CD14-positive monocyte (primary cell): Measurements from ENCODE around the gene ACSM2A. TPM values are rescaled to one million over a fixed set of nuclear protein-coding genes. Genes with fewer than 3 reads are reported as not detected.

ENCODE experiments used
- DNase-seq, 3 donors: peaks; one replicate each; pipeline ENCODE4 v3.0.0-alpha.2; 2011 to 2022
- H2AFZ ChIP-seq: 2 replicates; pipeline ENCODE4 v1.6.0; 2012; ENCODE audit warnings: mild to moderate bottlenecking, low read depth, low read length, inconsistent platforms; ENCODE audit not compliant: insufficient read depth, poor library complexity, severe bottlenecking
- H3K27ac ChIP-seq, 2 donors: 1 replicate in 1 of 2; 2 replicates in 1 of 2; pipeline ENCODE4 v1.5.1; 2012 to 2013; ENCODE audit warnings: low read length in 2 of 2, control low read depth in 1 of 2, inconsistent platforms in 1 of 2, low read depth in 1 of 2, mild to moderate bottlenecking in 1 of 2
- H3K27me3 ChIP-seq, 2 donors: one replicate each; pipeline versions ENCODE4 v1.6.0 to v1.6.1; 2011 to 2013; ENCODE audit warnings: low read length in 2 of 2; ENCODE audit not compliant: control insufficient read depth in 2 of 2, insufficient read depth in 2 of 2
- H3K36me3 ChIP-seq, 2 donors: replicated peaks in 1 of 2; 1 replicate in 1 of 2; 2 replicates in 1 of 2; pipeline versions ENCODE4 v1.5.1 to v1.6.1; 2012 to 2013; ENCODE audit warnings: low read length in 2 of 2, control low read depth in 1 of 2, inconsistent platforms in 1 of 2, mild to moderate bottlenecking in 1 of 2; ENCODE audit not compliant: insufficient read depth in 2 of 2, control insufficient read depth in 1 of 2
- H3K4me1 ChIP-seq, 2 donors: 1 replicate in 1 of 2; 2 replicates in 1 of 2; pipeline versions ENCODE4 v1.5.1 to v1.6.1; 2012 to 2013; ENCODE audit warnings: low read length in 2 of 2, control low read depth in 1 of 2, inconsistent platforms in 1 of 2, mild to moderate bottlenecking in 1 of 2, moderate library complexity in 1 of 2; ENCODE audit not compliant: insufficient read depth in 2 of 2, control insufficient read depth in 1 of 2
- H3K4me2 ChIP-seq: replicated peaks from 2 replicates; pipeline ENCODE3; 2012; ENCODE audit warnings: low read length, moderate library complexity, mild to moderate bottlenecking; ENCODE audit not compliant: poor library complexity, severe bottlenecking; ENCODE audit errors: extremely low read depth
- H3K4me3 ChIP-seq, 3 experiments: fragments of 200-600 bp in 1 of 3; sonication (generic) in 1 of 3; replicated peaks in 1 of 3; 1 replicate in 2 of 3; 2 replicates in 1 of 3; pipeline ENCODE4 v1.5.1; 2011 to 2013; ENCODE audit warnings: low read length in 3 of 3, mild to moderate bottlenecking in 3 of 3, control low read depth in 2 of 3, low read depth in 2 of 3, inconsistent platforms in 1 of 3, moderate library complexity in 1 of 3
- H3K79me2 ChIP-seq: 2 replicates; pipeline ENCODE4 v1.6.0; 2012; ENCODE audit warnings: mild to moderate bottlenecking, control low read depth, inconsistent platforms, low read length, moderate library complexity; ENCODE audit not compliant: insufficient read depth
- H3K9ac ChIP-seq: 2 replicates; pipeline ENCODE4 v1.6.0; 2017; ENCODE audit warnings: low read length, mild to moderate bottlenecking; ENCODE audit not compliant: insufficient read depth, poor library complexity, severe bottlenecking
- H3K9me3 ChIP-seq, 2 donors: replicated peaks in 1 of 2; 1 replicate in 1 of 2; 2 replicates in 1 of 2; pipeline versions ENCODE4 v1.5.1 to v1.6.1; 2012 to 2013; ENCODE audit warnings: low read length in 2 of 2, control low read depth in 1 of 2; ENCODE audit not compliant: control insufficient read depth in 1 of 2, insufficient read depth in 1 of 2
- H4K20me1 ChIP-seq: 2 replicates; pipeline ENCODE4 v1.6.0; 2012; ENCODE audit warnings: mild to moderate bottlenecking, low read length, control low read depth, moderate library complexity; ENCODE audit not compliant: insufficient read depth
- H3K27ac Mint-ChIP-seq, 7 donors: one replicate each; pipeline ENCODE4 v1.8.0; 2020; ENCODE audit warnings: mild to moderate bottlenecking in 7 of 7, mixed read lengths in 7 of 7, moderate library complexity in 6 of 7, inconsistent platforms in 2 of 7
- H3K27me3 Mint-ChIP-seq, 3 donors: one replicate each; pipeline ENCODE4 v1.8.0; 2021 to 2022; ENCODE audit warnings: low read depth in 3 of 3, mild to moderate bottlenecking in 3 of 3, mixed read lengths in 3 of 3, moderate library complexity in 3 of 3, inconsistent platforms in 1 of 3
- H3K36me3 Mint-ChIP-seq, 2 donors: one replicate each; pipeline ENCODE4 v1.8.0; 2020; ENCODE audit warnings: mixed read lengths in 2 of 2, inconsistent platforms in 1 of 2, mild to moderate bottlenecking in 1 of 2
- H3K4me1 Mint-ChIP-seq: one replicate; pipeline ENCODE4 v1.8.0; 2020; ENCODE audit warnings: mild to moderate bottlenecking, mixed read lengths
- H3K4me3 Mint-ChIP-seq, 2 donors: one replicate each; pipeline ENCODE4 v1.8.0; 2020; ENCODE audit warnings: mild to moderate bottlenecking in 2 of 2, mixed read lengths in 2 of 2, moderate library complexity in 1 of 2
- H3K9me3 Mint-ChIP-seq, 7 donors: one replicate each; pipeline ENCODE4 v1.8.0; 2020 to 2022; ENCODE audit warnings: mixed read lengths in 7 of 7, mild to moderate bottlenecking in 6 of 7, moderate library complexity in 6 of 7, inconsistent platforms in 2 of 7
- CTCF ChIP-seq: fragments of 200-600 bp; IDR thresholded peaks from one replicate; pipeline ENCODE4 v1.8.0; 2022; ENCODE audit warnings: antibody characterized with exemption, mild to moderate bottlenecking
- WGBS: methylation state at CpG from one replicate; pipeline ENCODE4 v1.1.5; 2013; ENCODE audit warnings: missing lambda C conversion rate; ENCODE audit not compliant: insufficient coverage; 5-methylcytosine and 5-hydroxymethylcytosine counted together
- intact Hi-C, 2 donors: fragments of 100-400 bp; cut with micrococcal nuclease; formaldehyde crosslinking; loops; one replicate each; pipeline versions ENCODE4 v1.15.0 to v1.15.1; 2023
- polyA plus RNA-seq, 3 donors: library from polyadenylated mRNA; depleted of rRNA in 1 of 3; unstranded in 2 of 3; stranded (reverse) in 1 of 3; fragments of 300-500 nt in 2 of 3; fragments of >200 nt in 1 of 3; fragmentation: Illumina TruSeq in 2 of 3; gene quantifications; 1 replicate in 2 of 3; 2 replicates in 1 of 3; pipeline ENCODE4 v1.2.3, GENCODE V29; 2012 to 2021

The ACSM2A gene
- polyA plus RNA-seq, 3 donors: not detected

- TF ChIP-seq CTCF: no peak
- H3K4me1 ChIP-seq: no peaks in the 10 kb centered on the region
- no peaks in the 10 kb centered on the region for H3K4me1 Mint-ChIP-seq
- DNase-seq: no peak
- peaks cover 8 to 38% (median 25%) of the 10 kb centered on the region in 7 donors for H3K9me3 Mint-ChIP-seq
- H3K4me3 ChIP-seq: no peak overlapping the region
- no peak overlapping the region for H3K27ac ChIP-seq
- 70% methylated on average over 1 of the region's 1 CpG for WGBS
- H4K20me1 ChIP-seq: no peaks in the 10 kb centered on the region
- H3K27me3 Mint-ChIP-seq: peaks cover 0 to 4% (median 1%) of the 10 kb centered on the region in 3 donors
- no peak overlapping the region for H3K27ac Mint-ChIP-seq
- H3K9ac ChIP-seq: no peak overlapping the region
- H3K4me2 ChIP-seq: no peak overlapping the region
- no peaks in the 10 kb centered on the region for H3K36me3 ChIP-seq
- H3K4me3 Mint-ChIP-seq: no peak overlapping the region
- no peaks in the 10 kb centered on the region for H3K79me2 ChIP-seq
- intact Hi-C loops: no loop called here
- H3K36me3 Mint-ChIP-seq: no peaks in the 10 kb centered on the region
- H3K9me3 ChIP-seq: peaks cover 14 to 23% of the 10 kb centered on the region in 2 donors
- H3K27me3 ChIP-seq: no peaks in the 10 kb centered on the region
- no peak overlapping the region for H2AFZ ChIP-seq
Observed at GRCh38 chr16:20504418-20504817, 53.1 kb downstream of the ACSM2A start.

GRCh38 chr16:20507280-20507679, 56.0 kb downstream of the ACSM2A start:
- no peaks in the 10 kb centered on the region for H3K4me1 ChIP-seq
- no peak overlapping the region for H3K9ac ChIP-seq
- Mint-ChIP-seq H3K27ac (no peak overlapping the region), H3K27me3 (peaks cover 0 to 6% (median 0%) of the 10 kb centered on the region in 3 donors), H3K4me1 (no peaks in the 10 kb centered on the region), H3K4me3 (no peak overlapping the region), H3K36me3 (no peaks in the 10 kb centered on the region), H3K9me3 (peaks cover 4 to 35% (median 24%) of the 10 kb centered on the region in 7 donors)
- no peaks in the 10 kb centered on the region for H3K27me3 ChIP-seq
- no peaks in the 10 kb centered on the region for H4K20me1 ChIP-seq
- no peaks in the 10 kb centered on the region for H3K79me2 ChIP-seq
- H2AFZ ChIP-seq: no peak overlapping the region
- H3K4me2 ChIP-seq: no peak overlapping the region
- WGBS: 89% methylated on average over 2 of the region's 2 CpGs
- DNase-seq: no peak
- no peaks in the 10 kb centered on the region for H3K36me3 ChIP-seq
- no peak overlapping the region for H3K4me3 ChIP-seq
- no peak overlapping the region for H3K27ac ChIP-seq
- intact Hi-C loops: no loop called here
- H3K9me3 ChIP-seq: peaks cover 14 to 20% of the 10 kb centered on the region in 2 donors
- TF ChIP-seq CTCF: no peak
